Endometrium (tissue), 2 donors: ENCODE results near the gene FMNL1.
A peak's percentile ranks its signal among the peaks of the same experiment; 100 is the strongest.

ENCODE experiments used
- FAIRE-seq: peaks from 2 replicates; lab custom pipeline; 2012; peaks lifted over from hg19 to GRCh38; lab: Jason Lieb, UNC
- donor health status: control.
- donor health status: control.

Gene FMNL1

GRCh38 chr17:45261577-45262515, 40.2 kb downstream of the FMNL1 start, which contains the start of gene SPATA32:
Gene SPATA32, minus strand, starts transcription at chr17:45262094. Its CDS starts 78 bp downstream, at chr17:45262016.
- FAIRE-seq: no peak

GRCh38 chr17:45262516-45263476, 41.1 kb downstream of the FMNL1 start:
- no peak for FAIRE-seq

- no peak for FAIRE-seq
Observed at GRCh38 chr17:45263477-45263860, 41.8 kb downstream of the FMNL1 start.

GRCh38 chr17:45264430-45264829, 42.7 kb downstream of the FMNL1 start:
- no peak for FAIRE-seq

GRCh38 chr17:45264988-45265387, 43.3 kb downstream of the FMNL1 start:
- FAIRE-seq: no peak

- FAIRE-seq: no peak
Observed at GRCh38 chr17:45265821-45266220, 44.1 kb downstream of the FMNL1 start.

- FAIRE-seq: no peak
Observed at GRCh38 chr17:45266372-45266926, 44.8 kb downstream of the FMNL1 start.

- FAIRE-seq: no peak
Observed at GRCh38 chr17:45267436-45268055, 45.9 kb downstream of the FMNL1 start.

- FAIRE-seq: no peak
Observed at GRCh38 chr17:45269912-45270311, 48.2 kb downstream of the FMNL1 start.

- FAIRE-seq: no peak
Observed at GRCh38 chr17:45270828-45271418, 49.2 kb downstream of the FMNL1 start.

GRCh38 chr17:45271603-45272002, 49.9 kb downstream of the FMNL1 start:
- FAIRE-seq: no peak

GRCh38 chr17:45273551-45273957, 51.9 kb downstream of the FMNL1 start:
- FAIRE-seq: no peak

- FAIRE-seq: no peak
Observed at GRCh38 chr17:45274033-45274432, 52.3 kb downstream of the FMNL1 start.

- FAIRE-seq: peak; percentile 89
Observed at GRCh38 chr17:45276031-45276430, 54.3 kb downstream of the FMNL1 start.

GRCh38 chr17:45277216-45277849, 55.6 kb downstream of the FMNL1 start:
- FAIRE-seq: no peak

GRCh38 chr17:45277992-45278391, 56.3 kb downstream of the FMNL1 start:
- no peak for FAIRE-seq

GRCh38 chr17:45279898-45280297, 58.2 kb downstream of the FMNL1 start:
- FAIRE-seq: no peak

GRCh38 chr17:45282683-45283644, 61.3 kb downstream of the FMNL1 start:
- FAIRE-seq: no peak

- FAIRE-seq: no peak
Observed at GRCh38 chr17:45283711-45284110, 62.0 kb downstream of the FMNL1 start.
